IMR-90 (cell line): Measurements from ENCODE around the gene LSM14B. TPM values are rescaled to one million over a fixed set of nuclear protein-coding genes. Genes with fewer than 3 reads are reported as not detected.

Source experiments
- ATAC-seq: fragments of 200-7000 bp; cut with Tn5 transposase; 2 replicates; pipeline ENCODE4 v1.9.1; 2020; ENCODE audit warnings: low read depth, mild to moderate bottlenecking, moderate library complexity
- BruUV-seq: library from RNA; stranded (reverse); fragments of 400-500 nt; replicated peaks from 2 replicates; lab custom pipeline; 2021; lab: Mats Ljungman, UMichigan
- CTCF ChIA-PET: fragments of 300-600 bp; formaldehyde crosslinking; extraction: SDS; loops from one replicate; lab custom pipeline; 2021; ENCODE audit warnings: antibody characterized with exemption; lab: Yijun Ruan, JAX
- POLR2A ChIA-PET: fragments of 300-600 bp; sonication (Branson Sonifier 250); formaldehyde crosslinking; loops from one replicate; lab custom pipeline; 2022; ENCODE audit warnings: antibody characterized with exemption; ENCODE audit not compliant: unreplicated experiment; lab: Charles Lee
- DNase-seq: peaks from one replicate; pipeline ENCODE4 v3.0.0; 2013
- H2AFZ ChIP-seq: replicated peaks from 2 replicates; pipeline ENCODE3; 2013; ENCODE audit warnings: low read length, mild to moderate bottlenecking; ENCODE audit not compliant: poor library complexity
- H2AK5ac ChIP-seq: 2 replicates; pipeline ENCODE4 v1.6.1; 2013; ENCODE audit warnings: low read depth, low read length, inconsistent platforms
- H2AK9ac ChIP-seq: replicated peaks from 2 replicates; pipeline ENCODE3; 2013; ENCODE audit warnings: mild to moderate bottlenecking, low read depth, low read length, moderate library complexity; ENCODE audit not compliant: poor library complexity
- H2BK120ac ChIP-seq: 2 replicates; pipeline ENCODE4 v1.6.1; 2013; ENCODE audit warnings: low read depth, low read length, inconsistent platforms
- H2BK15ac ChIP-seq: 3 replicates; pipeline ENCODE4 v1.6.1; 2013; ENCODE audit warnings: low read depth, low read length, inconsistent platforms
- H2BK20ac ChIP-seq: 2 replicates; pipeline ENCODE4 v1.6.1; 2013; ENCODE audit warnings: low read depth, mild to moderate bottlenecking, inconsistent platforms, low read length, moderate library complexity
- H2BK5ac ChIP-seq: 2 replicates; pipeline ENCODE4 v1.6.1; 2013; ENCODE audit warnings: mild to moderate bottlenecking, low read depth, low read length, inconsistent platforms; ENCODE audit not compliant: poor library complexity, severe bottlenecking
- H3K14ac ChIP-seq: replicated peaks from 2 replicates; pipeline ENCODE4 v1.6.1; 2013; ENCODE audit warnings: low read depth, low read length, inconsistent platforms
- H3K18ac ChIP-seq: 2 replicates; pipeline ENCODE4 v1.6.1; 2013; ENCODE audit warnings: low read depth, low read length, control low read depth
- H3K23ac ChIP-seq: 2 replicates; pipeline ENCODE4 v1.6.1; 2013; ENCODE audit warnings: low read depth, low read length, inconsistent platforms
- H3K27ac ChIP-seq: 2 replicates; pipeline ENCODE4 v1.5.1; 2013; ENCODE audit warnings: mild to moderate bottlenecking, control low read depth, low read length; ENCODE audit not compliant: insufficient read depth
- H3K27me3 ChIP-seq: 2 replicates; pipeline ENCODE4 v1.6.1; 2013; ENCODE audit warnings: low read length; ENCODE audit not compliant: control insufficient read depth, insufficient read depth
- H3K36me3 ChIP-seq: 2 replicates; pipeline ENCODE4 v1.6.1; 2013; ENCODE audit warnings: low read length, mixed read lengths; ENCODE audit not compliant: control insufficient read depth, insufficient read depth
- H3K4ac ChIP-seq: 2 replicates; pipeline ENCODE4 v1.6.1; 2013; ENCODE audit warnings: low read depth, low read length, inconsistent platforms
- H3K4me1 ChIP-seq: 2 replicates; pipeline ENCODE4 v1.6.1; 2013; ENCODE audit warnings: low read length, mixed read lengths; ENCODE audit not compliant: control insufficient read depth, insufficient read depth
- H3K4me2 ChIP-seq: 2 replicates; pipeline ENCODE4 v1.6.1; 2013; ENCODE audit warnings: low read depth, mild to moderate bottlenecking, control low read depth, low read length, moderate library complexity
- H3K4me3 ChIP-seq: 2 replicates; pipeline ENCODE4 v1.5.1; 2013; ENCODE audit warnings: low read depth, mild to moderate bottlenecking, control low read depth, low read length, moderate library complexity; ENCODE audit not compliant: insufficient read depth
- H3K56ac ChIP-seq: 2 replicates; pipeline ENCODE4 v1.6.1; 2013; ENCODE audit warnings: low read length, inconsistent platforms; ENCODE audit not compliant: insufficient read depth; ENCODE audit errors: extremely low read depth
- H3K79me1 ChIP-seq, 2 experiments: 2 replicates each; pipeline ENCODE4 v1.6.1; 2013; ENCODE audit warnings: low read length in 2 of 2, inconsistent platforms in 1 of 2, low read depth in 1 of 2
- H3K9ac ChIP-seq: 2 replicates; pipeline ENCODE4 v1.6.1; 2013; ENCODE audit warnings: low read depth, low read length, control low read depth
- H3K9me1 ChIP-seq: 2 replicates; pipeline ENCODE4 v1.6.1; 2013; ENCODE audit warnings: low read length, inconsistent platforms; ENCODE audit not compliant: insufficient read depth
- H3K9me3 ChIP-seq: 2 replicates; pipeline ENCODE4 v1.6.1; 2013; ENCODE audit warnings: low read length; ENCODE audit not compliant: control insufficient read depth, insufficient read depth
- H4K20me1 ChIP-seq: 2 replicates; pipeline ENCODE4 v1.6.1; 2013; ENCODE audit warnings: low read length, inconsistent platforms; ENCODE audit not compliant: insufficient read depth
- H4K5ac ChIP-seq: 2 replicates; pipeline ENCODE4 v1.6.1; 2013; ENCODE audit warnings: mild to moderate bottlenecking, low read depth, low read length, control low read depth
- H4K8ac ChIP-seq, 2 experiments: 2 replicates each; pipeline ENCODE4 v1.6.1; 2013; ENCODE audit warnings: low read depth in 2 of 2, low read length in 2 of 2, control low read depth in 1 of 2, inconsistent platforms in 1 of 2
- H4K91ac ChIP-seq: 2 replicates; pipeline ENCODE4 v1.6.1; 2013; ENCODE audit warnings: low read depth, low read length, inconsistent platforms; ENCODE audit not compliant: insufficient read depth
- BHLHE40 ChIP-seq: fragments of 150-350 bp; IDR thresholded peaks from 2 replicates; pipeline ENCODE4 v1.6.1; 2016; ENCODE audit warnings: mild to moderate bottlenecking, low read depth, low read length
- CEBPB ChIP-seq: IDR thresholded peaks from 2 replicates; pipeline ENCODE4 v1.6.1; 2012; ENCODE audit warnings: low read depth, low read length, improper control_type of control experiment
- CHD1 ChIP-seq: IDR thresholded peaks from 2 replicates; pipeline ENCODE4 v1.6.1; 2012; ENCODE audit warnings: low read depth, low read length, improper control_type of control experiment
- CTCF ChIP-seq: conservative IDR thresholded peaks from 2 replicates; pipeline ENCODE4 v1.5.1; 2012; ENCODE audit warnings: mild to moderate bottlenecking, low read depth, low read length, improper control_type of control experiment
- FOS ChIP-seq: fragments of 150-350 bp; IDR thresholded peaks from 2 replicates; pipeline ENCODE4 v1.6.1; 2016; ENCODE audit warnings: low read depth, low read length
- MAFK ChIP-seq: IDR thresholded peaks from 2 replicates; pipeline ENCODE4 v1.6.1; 2012; ENCODE audit warnings: low read depth, low read length, improper control_type of control experiment
- MAZ ChIP-seq: IDR thresholded peaks from 2 replicates; pipeline ENCODE4 v1.6.1; 2012; ENCODE audit warnings: low read depth, mild to moderate bottlenecking, low read length, improper control_type of control experiment, moderate library complexity, borderline replicate concordance
- MXI1 ChIP-seq: IDR thresholded peaks from 2 replicates; pipeline ENCODE4 v1.6.1; 2012; ENCODE audit warnings: low read depth, mild to moderate bottlenecking, low read length, moderate library complexity, borderline replicate concordance
- NFE2L2 ChIP-seq: fragments of 150-350 bp; IDR thresholded peaks from 2 replicates; pipeline ENCODE4 v1.6.1; 2016; ENCODE audit warnings: low read depth, mild to moderate bottlenecking, low read length
- POLR2A ChIP-seq: IDR thresholded peaks from 2 replicates; pipeline ENCODE4 v1.6.1; 2012; ENCODE audit warnings: mild to moderate bottlenecking, low read depth, low read length
- RAD21 ChIP-seq: IDR thresholded peaks from 2 replicates; pipeline ENCODE4 v1.6.1; 2012; ENCODE audit warnings: low read length, improper control_type of control experiment
- RCOR1 ChIP-seq: IDR thresholded peaks from 2 replicates; pipeline ENCODE4 v1.6.1; 2012; ENCODE audit warnings: mild to moderate bottlenecking, low read length, improper control_type of control experiment; ENCODE audit not compliant: insufficient replicate concordance
- RFX5 ChIP-seq: IDR thresholded peaks from 2 replicates; pipeline ENCODE4 v1.8.0; 2012; ENCODE audit warnings: low read depth, mild to moderate bottlenecking, low read length, moderate library complexity
- SMC3 ChIP-seq: fragments of 150-350 bp; IDR thresholded peaks from 2 replicates; pipeline ENCODE4 v1.6.1; 2016; ENCODE audit warnings: low read depth, mild to moderate bottlenecking, antibody characterized with exemption, low read length, moderate library complexity
- WGBS, 2 experiments: methylation state at CpG; one replicate each; pipeline versions ENCODE4 v1.1.5 to v1.1.7; 2013; ENCODE audit warnings: missing lambda C conversion rate in 2 of 2; ENCODE audit not compliant: insufficient read length in 1 of 2; ENCODE audit errors: extremely low coverage in 2 of 2; 5-methylcytosine and 5-hydroxymethylcytosine counted together
- dilution Hi-C: fragments of 300-500 bp; cut with HindIII; formaldehyde crosslinking; loops from one replicate; pipeline ENCODE4 v1.14.3; 2018; ENCODE audit warnings: low sequenced_read_pairs; ENCODE audit not compliant: unreplicated experiment
- in situ Hi-C: fragments of 300-500 bp; cut with MboI; formaldehyde crosslinking; loops from 3 replicates; pipeline ENCODE4 v1.14.3; 2019; ENCODE audit warnings: low sequenced_read_pairs, inconsistent platforms, mixed read lengths
- intact Hi-C: fragments of 100-400 bp; cut with micrococcal nuclease; formaldehyde crosslinking; loops from 2 replicates; pipeline ENCODE4 v1.10.0; 2022
- polyA plus RNA-seq, 3 experiments: library from polyadenylated mRNA; depleted of rRNA; stranded (reverse); fragments of >200 nt; gene quantifications; 2 replicates each; pipeline ENCODE4 v1.2.3, GENCODE V29; 2012; ENCODE audit warnings: low replicate concordance in 1 of 3
- total RNA-seq: library from RNA; depleted of rRNA; stranded (reverse); fragments of >200 nt; gene quantifications from 2 replicates; pipeline ENCODE4 v1.2.3, GENCODE V29; 2012
- TF ChIP-seq, protein P1 (sequence below): fragments of 150-350 bp; IDR thresholded peaks from 2 replicates; pipeline ENCODE4 v1.6.1; 2016; ENCODE audit warnings: low read depth, mild to moderate bottlenecking, low read length, moderate library complexity, borderline replicate concordance
- TF ChIP-seq, protein P2 (sequence below): fragments of 150-350 bp; IDR thresholded peaks from 2 replicates; pipeline ENCODE4 v1.6.1; 2017; ENCODE audit warnings: mild to moderate bottlenecking, antibody characterized with exemption, low read length, low read depth

LSM14B gene
- total and polyA plus RNA-seq, 2 of the 4 experiments (the other 2 are of a cell fraction) = 23.7 to 41.1 TPM

- intact Hi-C loops (no loop called here), in situ Hi-C loops (no loop called here), dilution Hi-C loops (no loop called here)
- Histone ChIP-seq H3K4me2 (no peak overlapping the region), H3K9me3 (no peaks in the 10 kb centered on the region), H2BK5ac (no peak overlapping the region), H4K20me1 (peaks cover 85% of the 10 kb centered on the region), H2BK120ac (no peak overlapping the region), H3K27me3 (no peaks in the 10 kb centered on the region), H3K56ac (no peak overlapping the region), H2AK5ac (no peak overlapping the region), H3K9me1 (peaks cover 43% of the 10 kb centered on the region), H3K23ac (no peak overlapping the region), H4K8ac (no peak overlapping the region), H3K4me1 (peaks cover 11% of the 10 kb centered on the region), H3K4ac (no peak overlapping the region), H2AK9ac (no peak overlapping the region), H2AFZ (no peak overlapping the region), H2BK20ac (no peak overlapping the region), H4K5ac (no peak overlapping the region), H2BK15ac (no peak overlapping the region), H3K18ac (no peak overlapping the region), H3K27ac (no peak overlapping the region), H3K9ac (no peak overlapping the region), H4K91ac (no peak overlapping the region), H3K14ac (no peak overlapping the region), H3K36me3 (peaks cover 8% of the 10 kb centered on the region), H3K79me1 (peaks cover 21 to 78% of the 10 kb centered on the region in 2 experiments), H3K4me3 (no peak overlapping the region)
- no TSS peak for BruUV-seq
- TF ChIP-seq, protein P1, sequence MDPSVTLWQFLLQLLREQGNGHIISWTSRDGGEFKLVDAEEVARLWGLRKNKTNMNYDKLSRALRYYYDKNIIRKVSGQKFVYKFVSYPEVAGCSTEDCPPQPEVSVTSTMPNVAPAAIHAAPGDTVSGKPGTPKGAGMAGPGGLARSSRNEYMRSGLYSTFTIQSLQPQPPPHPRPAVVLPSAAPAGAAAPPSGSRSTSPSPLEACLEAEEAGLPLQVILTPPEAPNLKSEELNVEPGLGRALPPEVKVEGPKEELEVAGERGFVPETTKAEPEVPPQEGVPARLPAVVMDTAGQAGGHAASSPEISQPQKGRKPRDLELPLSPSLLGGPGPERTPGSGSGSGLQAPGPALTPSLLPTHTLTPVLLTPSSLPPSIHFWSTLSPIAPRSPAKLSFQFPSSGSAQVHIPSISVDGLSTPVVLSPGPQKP = no peak
- TF ChIP-seq NFE2L2 (no peak), SMC3 (no peak), BHLHE40 (no peak), RAD21 (no peak), POLR2A (no peak), RFX5 (no peak), RCOR1 (no peak), FOS (no peak), CEBPB (no peak), MAZ (no peak), MAFK (no peak), MXI1 (no peak), CHD1 (no peak), CTCF (no peak)
- TF ChIP-seq, protein P2, sequence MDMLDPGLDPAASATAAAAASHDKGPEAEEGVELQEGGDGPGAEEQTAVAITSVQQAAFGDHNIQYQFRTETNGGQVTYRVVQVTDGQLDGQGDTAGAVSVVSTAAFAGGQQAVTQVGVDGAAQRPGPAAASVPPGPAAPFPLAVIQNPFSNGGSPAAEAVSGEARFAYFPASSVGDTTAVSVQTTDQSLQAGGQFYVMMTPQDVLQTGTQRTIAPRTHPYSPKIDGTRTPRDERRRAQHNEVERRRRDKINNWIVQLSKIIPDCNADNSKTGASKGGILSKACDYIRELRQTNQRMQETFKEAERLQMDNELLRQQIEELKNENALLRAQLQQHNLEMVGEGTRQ = no peak
- WGBS, 2 experiments = no CpG with 5 or more reads among the region's 9 CpGs
- DNase-seq = no peak
- ChIA-PET CTCF (no interaction called here), POLR2A (no interaction called here)
- ATAC-seq = no peak
These were observed 25.3 kb downstream of the LSM14B start for GRCh38 chr20:62147528-62147927.
